Measurements from ENCODE around the gene ZBED4.

Gene ZBED4

DNA sequence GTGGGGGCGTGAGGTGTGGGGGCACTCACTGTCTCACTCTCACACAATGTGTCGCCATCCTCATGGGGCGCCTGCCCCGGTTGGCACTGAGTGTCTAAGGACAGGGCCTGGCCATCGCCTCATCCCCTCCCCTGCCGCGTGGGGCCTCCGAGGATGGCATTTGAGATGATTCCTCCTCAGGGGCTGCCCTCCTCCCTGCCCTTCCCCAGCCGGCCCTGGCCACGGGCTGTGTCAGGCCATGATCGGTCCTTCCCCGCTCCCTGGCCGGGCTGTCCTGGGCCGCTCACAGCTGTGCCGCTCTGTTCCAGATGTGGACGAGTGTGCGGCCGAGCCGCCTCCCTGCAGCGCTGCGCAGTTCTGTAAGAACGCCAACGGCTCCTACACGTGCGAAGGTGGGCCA, 69.3 kb downstream of the ZBED4 start:
- DNase-seq, result no peak

DNA sequence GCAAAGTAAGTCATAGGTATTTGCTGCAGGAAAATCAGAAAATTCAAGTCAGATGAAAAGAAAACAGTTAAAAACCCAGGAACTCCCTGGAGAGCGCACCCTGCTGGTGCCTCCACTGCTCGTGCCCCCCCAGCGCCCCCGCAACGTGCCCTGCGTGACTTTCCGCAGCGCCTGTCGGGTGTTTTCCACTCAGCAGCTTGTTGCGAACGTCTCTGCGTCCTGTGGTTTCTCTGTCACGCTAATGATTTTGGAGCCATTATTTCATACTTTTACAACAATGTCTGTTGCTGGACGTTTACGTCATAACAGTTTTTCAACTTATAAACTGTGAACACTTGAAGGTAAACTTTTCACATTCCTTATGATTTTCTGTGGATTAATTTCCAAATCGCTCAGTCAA, 69.8 kb downstream of the ZBED4 start:
- no peak for DNase-seq

DNA sequence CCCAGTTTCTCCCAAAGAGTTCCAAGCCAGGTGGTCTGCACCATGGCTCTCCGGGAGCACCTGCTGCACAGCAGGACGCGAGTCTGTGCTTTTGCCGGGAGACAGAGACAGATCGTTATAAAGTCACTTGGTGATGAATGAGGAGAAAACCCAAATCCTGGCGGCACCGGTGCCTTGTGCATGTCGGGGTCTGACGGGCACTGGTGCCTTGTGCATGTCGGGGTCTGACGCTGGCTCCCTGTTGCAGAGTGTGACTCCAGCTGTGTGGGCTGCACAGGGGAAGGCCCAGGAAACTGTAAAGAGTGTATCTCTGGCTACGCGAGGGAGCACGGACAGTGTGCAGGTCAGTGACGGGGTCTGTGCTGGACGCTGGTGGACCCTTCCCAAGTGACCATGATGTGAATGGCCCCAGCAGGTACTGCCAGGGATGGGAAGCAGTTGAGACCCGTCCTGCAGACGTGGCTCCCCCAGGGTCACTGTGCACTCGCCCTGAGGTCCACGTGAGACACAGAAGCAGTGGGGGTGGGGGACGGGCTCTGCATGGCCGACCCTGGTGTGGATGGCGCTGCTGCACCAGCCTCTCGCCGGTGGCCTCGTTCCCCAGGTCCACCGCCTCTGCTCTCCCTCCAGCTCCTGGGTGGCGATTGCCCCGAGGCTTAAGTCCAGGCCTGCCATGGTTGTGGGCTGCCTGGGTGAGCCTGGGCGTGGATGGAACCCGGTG, 70.6 kb downstream of the ZBED4 start:
- no peak for DNase-seq

DNA sequence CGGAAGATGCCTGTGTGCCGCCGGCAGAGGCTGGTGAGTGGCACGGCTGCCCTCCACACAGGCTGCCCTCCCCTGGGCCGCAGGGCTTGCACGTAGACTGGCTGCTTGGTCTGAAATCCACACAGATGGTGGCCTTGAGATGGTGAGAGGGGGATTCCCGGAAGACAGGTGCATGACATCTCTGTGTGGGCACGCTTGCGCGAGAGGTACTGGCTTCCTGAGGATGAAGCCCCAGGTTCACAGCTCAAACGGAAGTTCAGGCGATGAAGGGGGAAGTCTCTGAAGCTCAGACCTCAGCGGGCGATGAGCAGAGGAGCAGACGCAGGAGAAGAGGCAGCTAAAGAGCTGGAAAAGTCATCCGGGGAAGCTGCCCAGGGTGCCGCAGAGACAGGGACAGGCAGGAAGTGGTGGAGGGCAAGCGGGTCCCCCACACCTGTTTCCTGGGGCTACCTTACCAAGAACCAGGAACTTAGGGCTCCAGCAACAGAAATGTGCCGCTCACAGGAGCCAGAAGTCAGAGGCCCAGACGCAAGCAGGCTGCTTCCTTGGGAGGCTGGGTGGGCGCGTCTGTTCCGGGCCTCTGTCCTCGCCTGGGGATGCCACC, 72.0 kb downstream of the ZBED4 start:
- DNase-seq, result no peak

DNA sequence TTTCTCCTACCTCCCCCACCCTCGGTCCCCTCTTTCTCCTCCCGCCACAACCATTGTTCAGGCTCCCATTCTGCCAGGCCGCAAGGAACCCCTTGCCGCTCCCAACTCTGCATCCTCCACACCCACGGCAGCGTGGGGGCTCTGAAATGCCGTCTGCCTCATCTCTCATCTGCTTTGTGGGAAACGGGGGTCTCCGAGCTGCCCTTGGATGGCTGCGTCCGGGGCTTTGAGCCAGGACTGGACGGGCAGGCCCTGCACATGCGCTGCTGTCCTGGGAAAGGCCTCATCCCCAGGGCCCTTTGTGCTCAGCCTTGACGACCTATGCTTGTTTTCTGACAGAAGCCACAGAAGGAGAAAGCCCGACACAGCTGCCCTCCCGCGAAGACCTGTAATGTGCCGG, 73.3 kb downstream of the ZBED4 start:
- no peak for DNase-seq

DNA sequence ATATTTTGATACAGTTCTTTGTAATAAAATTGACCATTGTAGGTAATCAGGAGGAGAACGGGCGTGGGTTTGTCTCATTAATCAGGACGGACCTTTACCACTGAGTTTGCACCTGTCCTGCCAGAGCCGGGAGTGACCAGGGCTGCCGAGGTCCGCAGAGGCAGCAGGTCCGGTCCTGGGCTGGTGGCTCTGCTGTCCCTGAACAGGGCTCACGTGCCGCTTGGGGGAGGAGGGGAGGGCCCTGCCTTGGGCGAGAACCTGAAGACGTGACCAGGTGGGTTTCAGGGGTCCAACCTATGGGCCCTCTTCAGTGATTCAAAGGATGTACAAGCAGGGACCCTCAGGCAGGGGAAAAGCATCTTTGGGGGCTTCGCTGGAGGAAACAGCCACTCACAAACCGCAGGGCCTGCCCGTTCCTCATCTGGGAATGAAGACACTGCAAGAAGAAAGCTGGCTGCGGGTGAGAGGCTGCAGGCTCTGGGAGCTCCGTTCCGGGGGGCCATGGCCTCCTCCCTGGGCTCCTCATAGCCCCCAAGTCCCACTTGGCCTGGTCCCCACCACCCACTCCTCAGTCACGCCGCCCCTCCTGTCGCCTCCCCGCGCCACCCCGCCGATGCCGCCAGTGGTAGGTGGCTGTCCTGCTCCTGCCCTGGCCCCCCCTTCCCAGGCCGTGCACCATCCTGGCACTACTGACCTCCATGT, 74.0 kb downstream of the ZBED4 start:
- DNase-seq, result no peak

DNA sequence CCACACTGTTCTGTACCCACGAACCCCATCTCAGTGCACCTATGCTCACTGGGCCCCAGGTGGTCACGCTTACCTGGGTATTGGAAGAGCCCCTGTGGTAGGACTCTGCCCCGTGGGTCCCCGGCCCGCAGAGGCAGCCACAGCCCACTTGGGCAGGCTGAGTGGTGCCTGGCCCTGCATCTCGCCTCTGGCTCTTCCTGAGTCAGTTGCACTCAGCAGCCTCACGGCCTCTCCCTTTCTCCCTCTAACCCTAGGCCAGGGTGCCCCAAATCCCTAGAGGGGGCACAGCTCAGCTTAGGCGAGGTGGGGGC, 74.5 kb downstream of the ZBED4 start:
- DNase-seq, result no peak

DNA sequence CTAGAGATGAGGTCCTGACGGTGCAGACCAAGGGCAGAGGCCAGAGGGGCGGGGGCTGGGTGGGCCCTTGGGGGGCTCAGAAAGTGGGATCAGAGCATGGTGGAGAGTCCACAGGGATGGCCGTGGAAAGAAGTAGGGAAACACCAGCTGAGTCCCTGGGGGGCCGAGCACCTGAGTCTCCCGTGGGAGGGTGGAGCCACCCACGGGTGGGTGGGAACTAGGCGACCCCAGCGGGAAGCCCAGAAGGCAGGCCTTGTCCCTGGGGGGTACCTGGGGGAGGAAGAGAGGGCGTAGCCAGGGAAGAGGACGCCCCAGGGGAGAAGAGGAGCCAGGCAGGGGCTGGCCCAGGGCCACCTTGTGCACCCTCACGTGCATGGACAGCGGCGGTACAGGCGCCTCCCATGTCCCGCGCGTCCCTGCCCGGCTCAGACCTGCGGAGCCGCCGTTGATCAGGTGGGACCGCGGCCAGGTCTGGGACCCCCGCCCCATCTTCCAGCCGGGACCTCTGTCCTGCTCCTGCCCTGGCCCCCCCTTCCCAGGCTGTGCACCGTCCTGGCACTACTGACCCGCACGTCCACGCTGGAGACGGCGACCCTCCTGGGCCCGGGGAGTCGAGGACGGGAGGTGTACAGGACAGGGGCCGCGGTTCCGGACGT, 75.0 kb downstream of the ZBED4 start:
- DNase-seq, result no peak

DNA sequence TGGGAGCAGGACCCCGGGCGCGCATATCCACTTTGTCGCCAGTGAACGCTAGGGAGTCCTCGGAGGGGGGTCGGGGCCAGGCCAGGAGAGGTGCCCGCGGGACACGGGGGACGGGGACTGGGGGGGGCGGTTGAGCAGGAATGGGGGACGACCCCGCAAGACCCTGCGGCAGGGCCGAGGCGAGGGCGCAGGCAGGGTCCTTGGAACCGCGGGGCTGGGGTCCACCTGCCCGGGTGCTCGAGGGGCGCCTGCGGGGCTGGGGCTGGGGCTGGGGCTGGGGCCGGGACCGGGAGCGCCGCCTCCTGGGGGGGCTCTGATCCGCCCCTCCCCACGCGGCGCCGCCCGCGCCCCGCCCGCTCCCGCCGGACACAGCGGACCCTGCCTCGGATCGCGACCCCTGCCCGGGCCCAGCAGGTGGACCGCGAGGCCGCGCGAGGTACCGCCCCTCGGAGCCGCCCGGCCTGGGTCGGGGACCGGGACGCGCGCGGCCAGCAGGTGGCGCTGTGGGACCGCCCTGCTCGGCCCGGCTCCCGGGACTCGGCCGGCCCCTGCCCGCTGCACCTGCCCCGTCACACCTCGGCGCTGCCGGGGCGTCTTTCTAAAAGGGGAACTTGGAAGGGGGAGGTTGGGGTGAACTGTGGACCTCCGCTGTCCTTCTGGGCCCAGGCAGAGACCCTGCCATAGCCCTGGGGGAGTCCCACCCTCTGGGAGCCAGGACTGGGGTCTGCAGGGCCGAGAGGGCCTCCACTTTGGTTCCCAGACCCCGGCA, 75.8 kb downstream of the ZBED4 start:
- no peak for DNase-seq

DNA sequence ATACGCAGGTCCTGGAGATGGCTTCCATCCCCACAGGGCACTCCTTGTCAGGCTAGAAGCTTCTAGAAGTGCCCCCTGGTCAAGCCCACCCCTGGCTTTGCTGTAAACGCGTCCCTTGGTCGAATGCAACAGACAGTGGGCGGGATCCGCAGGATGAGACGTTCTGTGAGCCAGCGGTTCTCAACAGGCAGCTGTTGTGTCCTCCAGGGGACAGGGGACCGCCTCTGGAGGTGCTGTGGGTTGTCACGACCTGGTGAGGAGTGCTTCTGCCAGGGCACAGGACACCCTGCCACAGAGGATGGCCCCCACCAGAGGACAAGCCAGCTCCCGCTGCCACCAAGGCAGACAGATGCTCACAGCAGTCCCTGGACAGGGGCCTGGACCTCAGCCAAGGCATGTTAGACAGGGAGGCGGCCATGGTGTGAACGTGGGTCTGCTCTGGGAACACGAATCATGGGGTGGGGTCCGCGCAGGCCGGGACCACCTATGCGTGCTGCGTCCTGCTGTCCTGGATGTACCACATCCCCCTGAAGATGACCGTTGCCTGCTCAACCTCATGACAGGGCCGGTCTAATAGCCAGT, 76.4 kb downstream of the ZBED4 start:
- no peak for DNase-seq

DNA sequence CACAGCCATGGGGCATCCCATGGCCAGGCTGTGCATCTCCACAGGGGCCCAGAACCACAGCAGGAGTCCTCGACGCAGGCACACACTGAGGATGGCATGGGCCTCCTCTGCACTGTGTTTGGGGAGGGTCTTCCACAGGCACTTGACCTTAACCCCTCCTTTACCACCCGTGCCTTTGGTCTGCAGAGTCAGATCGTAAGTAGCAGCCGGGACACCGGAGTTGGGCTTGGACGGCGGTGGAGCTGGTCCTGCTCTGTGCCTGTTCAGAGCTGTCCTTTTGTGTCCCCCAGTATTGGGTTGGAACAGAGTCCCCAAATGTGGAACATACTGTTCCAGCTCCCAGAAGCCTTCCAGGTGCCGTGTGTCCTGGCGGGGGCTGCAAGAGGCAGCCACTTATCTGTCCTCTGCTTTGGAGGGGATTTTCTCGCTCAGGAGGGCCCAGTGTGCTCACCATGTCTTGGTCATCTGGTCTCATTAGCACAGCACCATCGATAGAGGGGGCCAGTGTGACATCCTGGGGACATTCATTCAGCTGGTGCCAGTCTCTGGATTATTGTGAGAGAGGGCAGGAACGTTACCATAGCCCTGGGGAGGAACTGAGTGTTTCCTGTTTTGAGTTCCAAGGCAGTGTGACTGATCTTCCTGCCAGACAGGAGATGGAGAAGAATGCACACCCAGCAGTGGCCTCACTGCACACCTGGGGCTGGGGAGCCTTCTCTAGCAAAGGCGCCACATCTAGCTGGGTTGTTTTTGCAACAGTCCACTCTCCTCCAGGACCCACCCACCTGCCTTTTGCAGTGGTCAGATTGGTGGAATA, 77.2 kb downstream of the ZBED4 start:
- peak; percentile 8 for DNase-seq

DNA sequence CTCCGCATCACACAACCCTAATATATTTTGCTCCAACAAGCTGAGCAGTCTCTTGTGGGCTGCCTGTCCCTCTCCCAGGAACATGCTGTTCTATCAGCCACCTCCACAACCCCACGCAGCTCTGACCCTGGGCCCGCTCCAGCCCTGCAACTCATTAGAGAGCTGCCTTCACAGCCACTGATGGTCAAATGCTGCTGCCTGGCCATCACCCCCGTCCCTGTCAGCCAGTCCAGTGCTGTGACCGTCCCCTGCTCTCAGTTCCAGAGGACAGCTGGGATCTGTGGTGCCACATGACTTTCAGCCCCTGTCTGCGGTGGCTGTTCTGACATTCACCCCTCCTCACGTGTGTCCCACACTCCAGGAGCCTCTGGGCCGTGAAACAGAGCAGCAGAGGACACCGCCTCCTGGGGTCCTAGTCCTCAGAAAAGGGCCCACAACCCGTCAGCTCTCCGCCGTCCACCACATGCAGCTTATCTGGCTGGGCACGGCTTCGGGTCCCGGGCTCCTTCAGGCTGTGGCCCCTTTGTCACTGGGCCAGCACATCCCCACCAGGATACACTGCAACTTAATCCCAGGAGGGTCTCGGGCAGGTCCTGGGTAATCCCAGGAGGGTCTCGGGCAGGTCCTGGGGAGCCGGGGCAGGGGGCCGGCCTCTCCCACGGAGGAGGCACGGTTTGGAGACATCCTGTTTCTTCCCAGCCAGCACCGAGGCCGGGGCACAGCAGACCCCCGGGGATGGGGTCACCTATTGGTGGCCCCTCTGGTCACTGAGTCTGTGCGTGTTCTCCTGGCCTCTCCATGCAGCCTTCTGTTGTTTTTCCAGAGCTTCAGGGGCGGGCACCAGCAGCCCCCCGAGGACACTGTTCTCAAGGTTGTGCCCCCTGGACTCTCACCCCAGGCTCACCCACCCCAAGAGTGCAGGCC, 79.9 kb downstream of the ZBED4 start:
- DNase-seq, result no peak

DNA sequence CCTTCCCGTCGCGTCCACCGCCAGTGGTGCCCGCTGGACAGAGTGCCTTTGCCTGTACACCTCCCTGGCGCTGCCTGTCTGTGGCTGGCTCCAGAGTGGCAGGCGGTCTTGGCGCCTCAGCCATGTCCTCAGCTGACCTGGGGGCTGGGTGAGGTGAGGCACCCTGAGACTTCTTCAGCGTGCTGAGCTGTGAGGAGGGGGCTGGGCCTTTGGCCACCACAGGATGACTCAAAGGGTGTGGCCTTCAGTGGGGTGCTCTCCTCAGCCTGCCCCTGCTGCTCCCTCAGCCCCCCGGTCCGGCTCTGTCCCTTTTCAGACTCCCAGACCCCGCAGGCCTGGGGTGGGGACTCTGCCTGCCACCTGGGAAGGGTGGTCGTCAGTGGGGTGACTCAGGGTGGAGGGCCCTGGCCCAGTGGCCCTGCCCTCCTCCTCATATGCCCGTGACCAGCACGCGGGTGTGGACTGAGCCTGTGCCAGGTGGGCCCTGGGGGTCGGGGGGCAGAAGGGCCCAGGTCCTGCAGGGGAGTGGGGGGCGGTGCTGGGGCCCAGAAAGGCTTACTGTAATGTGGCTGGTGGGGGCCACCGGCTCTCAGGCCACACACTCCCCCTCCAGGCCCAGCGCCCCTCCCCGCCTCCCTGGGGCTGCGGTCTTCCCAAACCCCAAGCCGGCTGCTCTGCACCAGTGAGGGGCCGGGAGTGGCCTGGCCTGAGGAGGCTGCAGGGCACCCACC, 80.7 kb downstream of the ZBED4 start:
- no peak for DNase-seq

DNA sequence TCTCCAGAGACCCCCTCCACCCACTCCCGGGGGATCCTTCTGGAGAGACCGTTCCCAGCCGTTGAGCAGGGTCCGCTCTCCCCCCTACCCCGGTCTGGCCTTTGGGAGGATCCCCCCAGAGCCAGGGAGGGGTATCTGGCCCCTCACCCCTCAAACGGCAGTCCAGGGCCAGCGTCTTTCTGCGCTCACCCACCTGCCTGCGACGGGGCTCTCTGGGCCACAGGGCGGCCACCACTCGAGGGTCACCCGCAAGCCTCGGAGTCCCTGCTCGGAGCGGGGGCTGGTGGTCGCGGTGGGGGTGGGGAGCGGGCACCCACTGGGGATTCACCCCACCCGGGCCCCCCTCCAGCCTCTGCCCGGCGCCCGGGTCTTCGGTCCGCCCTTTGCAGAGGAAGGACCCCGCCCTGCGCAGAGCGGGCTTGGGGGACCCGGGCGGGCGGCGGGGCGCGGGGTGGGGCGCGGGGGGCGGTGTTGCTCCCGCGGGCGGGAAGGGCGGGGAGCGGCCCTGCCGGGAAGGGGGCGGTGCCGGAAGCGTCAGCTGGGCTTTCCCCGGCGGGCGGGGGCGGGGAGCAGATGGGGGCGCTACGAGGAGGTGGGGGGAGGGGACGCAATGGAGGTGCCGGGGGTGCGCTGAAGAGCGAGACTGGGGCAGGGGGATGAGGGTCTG, 81.4 kb downstream of the ZBED4 start:
- no peak for DNase-seq

DNA sequence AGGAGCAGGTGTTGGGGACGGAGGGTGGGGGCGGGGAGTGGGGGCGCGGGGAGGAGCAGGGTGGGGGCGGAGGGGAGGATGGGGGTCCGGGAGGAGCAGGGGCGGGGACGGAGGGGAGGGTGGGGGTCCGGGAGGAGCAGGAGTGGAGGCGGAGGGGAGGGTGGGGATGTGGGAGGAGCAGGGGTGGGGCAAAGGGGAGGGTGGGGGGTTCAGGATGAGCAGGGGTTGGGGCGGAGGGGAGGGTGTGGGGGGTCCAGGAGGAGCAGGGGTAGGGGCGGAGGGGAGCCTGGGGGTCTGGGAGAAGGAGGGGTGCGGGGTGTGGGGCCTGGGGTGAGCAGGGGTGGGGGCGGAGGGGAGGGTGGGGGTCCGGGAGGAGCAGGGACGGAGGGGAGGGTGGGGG, 81.9 kb downstream of the ZBED4 start:
- no peak for DNase-seq

DNA sequence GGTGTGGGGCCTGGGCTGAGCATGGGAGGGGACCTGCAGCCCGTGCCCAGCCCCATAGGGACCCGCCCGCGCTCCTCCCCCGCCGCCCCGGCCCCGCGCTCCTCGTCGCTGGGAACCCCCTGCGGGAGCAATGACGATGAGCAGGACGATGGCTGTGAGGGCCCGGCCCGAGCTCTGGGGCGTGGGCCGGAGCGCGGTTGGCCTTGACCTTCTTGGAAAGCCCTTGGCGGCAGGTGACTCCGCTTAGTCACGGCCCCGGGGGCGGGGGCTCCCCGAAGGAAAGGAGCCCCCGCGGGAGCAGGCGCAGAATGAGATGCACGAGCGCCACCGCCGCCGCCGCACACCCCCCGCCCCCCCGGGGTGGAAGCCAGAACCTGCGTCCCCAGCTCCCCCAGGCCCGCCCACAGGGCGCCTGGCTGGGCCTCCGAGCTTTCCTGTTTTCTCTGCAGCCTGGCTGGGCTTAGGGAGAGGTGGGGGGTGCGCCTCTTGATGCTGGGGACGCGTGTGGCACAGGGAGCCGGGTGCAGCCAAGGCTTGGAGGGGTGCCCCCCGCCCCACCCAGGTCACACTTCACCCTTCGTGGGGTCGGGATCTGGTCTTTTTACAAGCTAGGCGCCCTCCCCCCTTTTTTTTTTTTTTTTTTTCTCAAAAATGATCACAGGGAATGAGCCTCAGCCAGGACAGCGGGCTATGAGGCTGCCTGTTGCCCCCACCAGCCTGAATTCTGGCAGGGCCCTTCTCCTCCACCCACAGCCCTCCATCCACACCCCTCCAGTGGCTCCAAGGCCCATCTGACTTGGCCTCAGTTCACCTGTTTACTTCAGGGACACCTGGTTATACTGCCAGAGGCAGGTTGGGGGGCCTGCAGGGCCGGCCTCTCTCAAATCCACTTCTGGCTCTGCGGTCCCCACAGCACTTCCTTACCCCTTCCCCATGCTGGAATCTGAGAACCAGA, 82.7 kb downstream of the ZBED4 start:
- no peak for DNase-seq

DNA sequence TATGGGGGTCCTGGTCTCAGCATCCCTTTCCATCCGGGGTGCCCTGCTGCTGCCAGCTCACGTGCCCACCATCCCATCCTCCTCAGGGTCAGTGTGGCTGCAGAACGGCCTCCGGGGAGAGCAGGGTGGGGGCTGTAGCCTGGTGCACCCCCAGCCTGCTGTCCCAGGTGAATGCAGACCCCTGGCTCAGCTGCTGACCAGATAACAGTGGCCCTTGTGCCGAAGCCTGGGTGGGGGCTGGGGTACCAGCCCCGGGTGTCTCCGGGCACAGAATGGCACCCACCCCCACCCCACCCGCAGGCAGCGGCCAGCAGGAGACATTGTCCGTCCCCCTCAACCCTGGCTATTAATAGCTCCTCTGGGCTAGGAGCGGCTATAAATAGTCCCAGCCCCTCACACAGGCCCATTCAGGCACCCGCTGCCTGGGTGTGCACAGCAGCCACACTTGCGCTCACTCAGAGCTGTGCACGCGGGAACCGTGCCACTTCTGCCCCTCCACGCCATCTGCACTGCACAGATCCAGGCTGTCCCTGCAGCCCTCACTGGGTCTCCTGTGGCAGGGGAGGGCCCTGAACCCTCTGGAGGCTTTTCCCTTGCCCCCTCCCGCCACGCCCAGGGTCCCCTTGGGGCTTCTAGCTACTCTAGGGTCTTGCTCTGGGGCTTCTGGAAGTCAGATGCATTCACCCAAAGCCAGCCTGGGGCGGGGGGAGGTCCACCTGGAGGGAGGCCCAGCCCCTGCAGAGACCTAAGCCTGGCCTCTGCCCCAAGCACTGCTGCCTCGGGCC, 83.5 kb downstream of the ZBED4 start:
- DNase-seq, result no peak

Measured in NCI-H1092 treated with DMSO at 0.1 percent for 48 hours (cell line).